Fibroblast of lung (primary cell): ENCODE results near the gene RBP4. TPM values are rescaled to one million over a fixed set of nuclear protein-coding genes. Genes with fewer than 3 reads are reported as not detected.
A peak's percentile ranks its signal among the peaks of the same experiment; 100 is the strongest.

Source experiments
- DNase-seq, 2 donors: peaks; one replicate each; pipeline versions ENCODE4 v3.0.0 to v3.0.0-alpha.2; 2010; ENCODE audit warnings: low read depth in 2 of 2
- H2AFZ ChIP-seq: 2 replicates; pipeline ENCODE4 v1.5.1; 2012; ENCODE audit warnings: low read length, control low read depth, inconsistent platforms
- H3K27ac ChIP-seq: 2 replicates; pipeline ENCODE4 v1.5.1; 2011; ENCODE audit warnings: low read length, control low read depth; ENCODE audit not compliant: insufficient read depth
- H3K27me3 ChIP-seq: 2 replicates; pipeline ENCODE4 v1.5.1; 2011; ENCODE audit warnings: mild to moderate bottlenecking, low read length; ENCODE audit not compliant: control insufficient read depth, insufficient read depth
- H3K36me3 ChIP-seq: 2 replicates; pipeline ENCODE4 v1.5.1; 2011; ENCODE audit warnings: low read length; ENCODE audit not compliant: control insufficient read depth, insufficient read depth
- H3K4me1 ChIP-seq: 2 replicates; pipeline ENCODE4 v1.5.1; 2011; ENCODE audit warnings: low read length; ENCODE audit not compliant: control insufficient read depth, insufficient read depth; ENCODE audit errors: extremely low read depth
- H3K4me2 ChIP-seq: 2 replicates; pipeline ENCODE4 v1.5.1; 2011; ENCODE audit warnings: low read length, control low read depth; ENCODE audit not compliant: insufficient read depth; ENCODE audit errors: extremely low read depth
- H3K4me3 ChIP-seq, 4 experiments: fragments of 200-600 bp in 1 of 4; sonication (generic) in 1 of 4; replicated peaks in 1 of 4; 2 replicates each; pipeline ENCODE4 v1.5.1; 2011 to 2016; ENCODE audit warnings: low read length in 4 of 4, low read depth in 3 of 4, mild to moderate bottlenecking in 3 of 4, control low read depth in 2 of 4, inconsistent platforms in 1 of 4, mixed read lengths in 1 of 4; ENCODE audit not compliant: insufficient read depth in 1 of 4; ENCODE audit errors: control extremely low read depth in 1 of 4
- H3K79me2 ChIP-seq: 2 replicates; pipeline ENCODE4 v1.5.1; 2012; ENCODE audit warnings: mild to moderate bottlenecking, low read length, inconsistent platforms; ENCODE audit not compliant: control insufficient read depth, insufficient read depth
- H3K9ac ChIP-seq: 2 replicates; pipeline ENCODE4 v1.5.1; 2011; ENCODE audit warnings: mild to moderate bottlenecking, low read length, control low read depth; ENCODE audit not compliant: insufficient read depth
- H3K9me3 ChIP-seq: 2 replicates; pipeline ENCODE4 v1.5.1; 2012; ENCODE audit warnings: low read depth, low read length; ENCODE audit not compliant: control insufficient read depth, insufficient read depth
- H4K20me1 ChIP-seq: 2 replicates; pipeline ENCODE4 v1.5.1; 2011; ENCODE audit warnings: low read length; ENCODE audit not compliant: control insufficient read depth, insufficient read depth; ENCODE audit errors: extremely low read depth
- CTCF ChIP-seq, 2 donors: IDR thresholded peaks in 1 of 2; conservative IDR thresholded peaks in 1 of 2; 1 replicate in 1 of 2; 2 replicates in 1 of 2; pipeline ENCODE4 v1.5.1; 2011 to 2012; ENCODE audit warnings: low read length in 2 of 2, control low read depth in 1 of 2, inconsistent platforms in 1 of 2, low read depth in 1 of 2, mild to moderate bottlenecking in 1 of 2
- EZH2 ChIP-seq: IDR thresholded peaks from 2 replicates; pipeline ENCODE4 v1.5.1; 2012; ENCODE audit warnings: low read length, control low read depth, mild to moderate bottlenecking; ENCODE audit errors: missing control alignments
- polyA plus RNA-seq, 2 donors: library from polyadenylated mRNA; depleted of rRNA in 1 of 2; stranded (reverse) in 1 of 2; unstranded in 1 of 2; fragments of >200 nt; gene quantifications; 2 replicates each; pipeline ENCODE4 v1.2.1, GENCODE V29; 2011 to 2012; ENCODE audit warnings: missing spikeins in 1 of 2
- total RNA-seq: library from RNA; depleted of rRNA; stranded (reverse); fragments of >200 nt; gene quantifications from 2 replicates; pipeline ENCODE4 v1.2.1, GENCODE V29; 2014

RBP4 gene
- total and polyA plus RNA-seq, 2 donors (not counting 1 experiment from before 2014, with no cell fraction given): 0.28 TPM; not detected in 1

- Histone ChIP-seq H3K27ac (no peak overlapping the region), H3K36me3 (no peaks in the 10 kb centered on the region), H2AFZ (no peak overlapping the region), H3K9ac (no peak overlapping the region), H3K4me3 (no peak overlapping the region), H3K9me3 (no peaks in the 10 kb centered on the region), H3K79me2 (no peaks in the 10 kb centered on the region), H3K4me1 (no peaks in the 10 kb centered on the region), H3K4me2 (no peak overlapping the region), H3K27me3 (no peaks in the 10 kb centered on the region), H4K20me1 (no peaks in the 10 kb centered on the region)
- DNase-seq: no peak
- TF ChIP-seq EZH2: no peak
- no peak for TF ChIP-seq CTCF (conservative IDR thresholded peaks at IDR 0.05 in 1 of 2, IDR thresholded peaks at IDR 0.05 in 1 of 2; ENCODE audit: low read depth in 1 of 2, low read length in 2 of 2)
Observed at GRCh38 chr10:93552780-93553179, 48.3 kb downstream of the RBP4 start.

- no peaks in the 10 kb centered on the region for H4K20me1 ChIP-seq
- TF ChIP-seq CTCF (conservative IDR thresholded peaks at IDR 0.05 in 1 of 2, IDR thresholded peaks at IDR 0.05 in 1 of 2; ENCODE audit: low read depth in 1 of 2, low read length in 2 of 2) (no peak), EZH2 (no peak)
- no peak overlapping the region for H3K4me3 ChIP-seq
- no peaks in the 10 kb centered on the region for H3K4me1 ChIP-seq
- H3K36me3 ChIP-seq: no peaks in the 10 kb centered on the region
- H3K79me2 ChIP-seq: no peaks in the 10 kb centered on the region
- no peak overlapping the region for H2AFZ ChIP-seq
- no peak overlapping the region for H3K4me2 ChIP-seq
- H3K27me3 ChIP-seq: no peaks in the 10 kb centered on the region
- no peak overlapping the region for H3K9ac ChIP-seq
- no peaks in the 10 kb centered on the region for H3K9me3 ChIP-seq
- H3K27ac ChIP-seq: no peak overlapping the region
- no peak for DNase-seq
Observed at GRCh38 chr10:93550606-93551005, 50.4 kb downstream of the RBP4 start.

GRCh38 chr10:93548376-93549071 lies 52.5 kb downstream of the RBP4 start:
- Histone ChIP-seq H2AFZ (no peak overlapping the region), H3K4me1 (no peaks in the 10 kb centered on the region), H3K36me3 (no peaks in the 10 kb centered on the region), H3K4me3 (no peak overlapping the region), H4K20me1 (no peaks in the 10 kb centered on the region), H3K9ac (no peak overlapping the region), H3K27ac (no peak overlapping the region), H3K9me3 (no peaks in the 10 kb centered on the region), H3K79me2 (no peaks in the 10 kb centered on the region), H3K27me3 (peaks cover 4% of the 10 kb centered on the region), H3K4me2 (no peak overlapping the region)
- DNase-seq: peak; percentile 6 to 39
- no peak for TF ChIP-seq CTCF (conservative IDR thresholded peaks at IDR 0.05 in 1 of 2, IDR thresholded peaks at IDR 0.05 in 1 of 2; ENCODE audit: low read depth in 1 of 2, low read length in 2 of 2)
